Measurements from ENCODE around the gene ZNF385D. TPM values are rescaled to one million over a fixed set of nuclear protein-coding genes. Genes with fewer than 3 reads are reported as not detected.

ZNF385D gene
- total RNA-seq, 1 experiment from 2014 or later: not detected

DNA sequence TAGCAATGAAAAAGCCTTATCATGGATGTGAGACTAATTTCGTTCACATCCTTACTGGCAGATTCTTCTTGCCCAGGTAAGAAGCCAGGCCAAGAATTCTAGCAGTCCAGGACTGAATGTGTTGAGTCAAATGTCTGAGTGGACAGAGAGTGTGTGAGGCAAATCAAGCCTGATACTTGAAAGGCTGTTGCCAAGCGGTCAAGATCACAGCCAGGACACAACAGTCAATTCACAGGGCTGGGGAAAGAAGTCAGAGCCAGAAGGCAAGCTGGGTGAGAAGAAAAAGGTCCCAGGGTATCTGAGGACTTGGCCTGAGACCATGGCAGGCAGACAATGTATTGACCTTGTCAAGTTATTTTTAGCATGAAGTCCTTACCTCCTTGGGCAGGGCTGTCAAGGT is 301.3 kb downstream of the ZNF385D start:
- intact Hi-C loops (cut with micrococcal nuclease): no loop called here
- Histone ChIP-seq H3K36me3 (ENCODE audit: control insufficient read depth in 1 of 2, insufficient read depth in 2 of 2, low read length in 2 of 2) (no peaks in the 10 kb centered on the region), H3K27me3 (ENCODE audit: insufficient read depth, low read length) (no peaks in the 10 kb centered on the region), H3K4me3 (replicated peaks in 1 of 2; ENCODE audit: low read depth in 1 of 2, low read length in 2 of 2) (no peak overlapping the region), H3K4me2 (ENCODE audit: low read length) (no peak overlapping the region), H2AFZ (ENCODE audit: low read depth, low read length, poor library complexity, severe bottlenecking) (no peak overlapping the region), H3K9me3 (ENCODE audit: control insufficient read depth in 1 of 2, insufficient read depth in 1 of 2, low read depth in 1 of 2, low read length in 2 of 2) (peaks cover 13 to 37% of the 10 kb centered on the region in 2 experiments; a peak in 2 of 4 replicates), H3K79me2 (ENCODE audit: insufficient read depth, low read length) (no peaks in the 10 kb centered on the region), H3K4me1 (ENCODE audit: control insufficient read depth in 1 of 2, insufficient read depth in 2 of 2, low read length in 2 of 2) (no peaks in the 10 kb centered on the region), H3K27ac (ENCODE audit: low read depth, low read length) (no peak overlapping the region), H4K20me1 (ENCODE audit: insufficient read depth) (no peaks in the 10 kb centered on the region), H3K9me2 (ENCODE audit: insufficient read depth) (no peaks in the 10 kb centered on the region), H3K9ac (ENCODE audit: low read length) (no peak overlapping the region)
- CTCF ChIA-PET: no interaction called here
- no TSS peak for BruUV-seq (replicated peaks)
- DNase-seq (ENCODE audit: low read depth, low spot score) (no peak), ATAC-seq (no peak)
- POLR2A ChIA-PET: no interaction called here
- RAD21 ChIA-PET (ENCODE audit: low non-redundant PET in 1 of 2, low total read pairs in 2 of 2, uncharacterized antibody in 2 of 2, unreplicated experiment in 2 of 2): no interaction called here
- TF ChIP-seq ATF3 (IDR thresholded peaks at IDR 0.05): no peak
- TF ChIP-seq POLR2AphosphoS5 (IDR thresholded peaks at IDR 0.05; ENCODE audit: low read depth, low read length): no peak
- TF ChIP-seq EZH2 (IDR thresholded peaks at IDR 0.05): no peak
- no peak for TF ChIP-seq RAD21 (IDR thresholded peaks at IDR 0.05; ENCODE audit: low read depth)
- no peak for TF ChIP-seq CBX3 (IDR thresholded peaks at IDR 0.05; ENCODE audit: low read depth)
- no peak for TF ChIP-seq YY1 (IDR thresholded peaks at IDR 0.05; ENCODE audit: extremely low read depth, insufficient replicate concordance, low read depth, low read length)
- TF ChIP-seq, protein P1, sequence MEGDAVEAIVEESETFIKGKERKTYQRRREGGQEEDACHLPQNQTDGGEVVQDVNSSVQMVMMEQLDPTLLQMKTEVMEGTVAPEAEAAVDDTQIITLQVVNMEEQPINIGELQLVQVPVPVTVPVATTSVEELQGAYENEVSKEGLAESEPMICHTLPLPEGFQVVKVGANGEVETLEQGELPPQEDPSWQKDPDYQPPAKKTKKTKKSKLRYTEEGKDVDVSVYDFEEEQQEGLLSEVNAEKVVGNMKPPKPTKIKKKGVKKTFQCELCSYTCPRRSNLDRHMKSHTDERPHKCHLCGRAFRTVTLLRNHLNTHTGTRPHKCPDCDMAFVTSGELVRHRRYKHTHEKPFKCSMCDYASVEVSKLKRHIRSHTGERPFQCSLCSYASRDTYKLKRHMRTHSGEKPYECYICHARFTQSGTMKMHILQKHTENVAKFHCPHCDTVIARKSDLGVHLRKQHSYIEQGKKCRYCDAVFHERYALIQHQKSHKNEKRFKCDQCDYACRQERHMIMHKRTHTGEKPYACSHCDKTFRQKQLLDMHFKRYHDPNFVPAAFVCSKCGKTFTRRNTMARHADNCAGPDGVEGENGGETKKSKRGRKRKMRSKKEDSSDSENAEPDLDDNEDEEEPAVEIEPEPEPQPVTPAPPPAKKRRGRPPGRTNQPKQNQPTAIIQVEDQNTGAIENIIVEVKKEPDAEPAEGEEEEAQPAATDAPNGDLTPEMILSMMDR (IDR thresholded peaks at IDR 0.05 in 2 of 3, conservative IDR thresholded peaks at IDR 0.05 in 1 of 3; ENCODE audit: borderline replicate concordance in 1 of 3, insufficient read depth in 1 of 3, low read depth in 2 of 3, low read length in 2 of 3): no peak
- no peak for TF ChIP-seq FOSL1 (IDR thresholded peaks at IDR 0.05; ENCODE audit: low read depth)
- no peak for TF ChIP-seq ZFX (IDR thresholded peaks at IDR 0.05)
- no peak for TF ChIP-seq ELF1 (IDR thresholded peaks at IDR 0.05; ENCODE audit: borderline replicate concordance, low read depth)
- TF ChIP-seq REST (IDR thresholded peaks at IDR 0.05; ENCODE audit: low read depth): no peak
- no peak for TF ChIP-seq CEBPB (IDR thresholded peaks at IDR 0.05; ENCODE audit: low read depth)
- no peak for TF ChIP-seq POLR2A (IDR thresholded peaks at IDR 0.05; ENCODE audit: borderline replicate concordance, extremely low read depth, insufficient read depth, insufficient read length)

Data from HCT116 (cell line).